H9 (cell line): ENCODE results near the gene SPTBN5. TPM values are rescaled to one million over a fixed set of nuclear protein-coding genes. Genes with fewer than 3 reads are reported as not detected.

Source experiments
- DNase-seq: peaks from one replicate; pipeline ENCODE4 v3.0.0-alpha.2; 2017
- H2AFZ ChIP-seq: one replicate; pipeline ENCODE4 v1.6.1; 2013; ENCODE audit warnings: mild to moderate bottlenecking, low read length, control low read depth, moderate library complexity
- H2AK5ac ChIP-seq: 2 replicates; pipeline ENCODE4 v1.6.1; 2013; ENCODE audit warnings: low read length, control low read depth, mixed read lengths; ENCODE audit not compliant: insufficient read length
- H2BK120ac ChIP-seq: one replicate; pipeline ENCODE4 v1.6.1; 2013; ENCODE audit warnings: low read depth, mild to moderate bottlenecking, low read length, control low read depth, inconsistent platforms; ENCODE audit not compliant: poor library complexity, severe bottlenecking
- H2BK12ac ChIP-seq: 2 replicates; pipeline ENCODE4 v1.6.1; 2013; ENCODE audit warnings: low read length, control low read depth, mixed read lengths, low read depth; ENCODE audit not compliant: insufficient read length
- H2BK15ac ChIP-seq: 2 replicates; pipeline ENCODE4 v1.6.1; 2013; ENCODE audit warnings: low read depth, low read length, control low read depth
- H2BK20ac ChIP-seq: one replicate; pipeline ENCODE4 v1.6.1; 2013; ENCODE audit warnings: low read depth, mild to moderate bottlenecking, low read length, control low read depth, inconsistent platforms; ENCODE audit not compliant: poor library complexity, severe bottlenecking
- H2BK5ac ChIP-seq: 2 replicates; pipeline ENCODE4 v1.6.1; 2013; ENCODE audit warnings: low read length, control low read depth, mixed read lengths; ENCODE audit not compliant: insufficient read length
- H3K14ac ChIP-seq: 2 replicates; pipeline ENCODE4 v1.6.1; 2013; ENCODE audit warnings: low read length, control low read depth; ENCODE audit not compliant: insufficient read depth
- H3K18ac ChIP-seq: 2 replicates; pipeline ENCODE4 v1.6.1; 2013; ENCODE audit warnings: low read depth, mild to moderate bottlenecking, mixed read lengths, low read length, control low read depth; ENCODE audit not compliant: insufficient read length
- H3K23ac ChIP-seq: 2 replicates; pipeline ENCODE4 v1.6.1; 2013; ENCODE audit warnings: low read length, control low read depth, mixed read lengths, low read depth; ENCODE audit not compliant: insufficient read length
- H3K23me2 ChIP-seq: 2 replicates; pipeline ENCODE4 v1.6.1; 2013; ENCODE audit warnings: low read depth, mild to moderate bottlenecking, mixed read lengths, low read length, control low read depth; ENCODE audit not compliant: insufficient read length, poor library complexity, severe bottlenecking
- H3K27ac ChIP-seq: 2 replicates; pipeline ENCODE4 v1.5.1; 2013; ENCODE audit warnings: low read length, control low read depth, mixed read lengths, low read depth; ENCODE audit not compliant: insufficient read length
- H3K27me3 ChIP-seq: 2 replicates; pipeline ENCODE4 v1.6.1; 2013; ENCODE audit warnings: low read length, control low read depth, inconsistent platforms; ENCODE audit not compliant: insufficient read depth
- H3K4ac ChIP-seq: 2 replicates; pipeline ENCODE4 v1.6.1; 2013; ENCODE audit warnings: low read depth, mild to moderate bottlenecking, control low read depth, inconsistent platforms, low read length, moderate library complexity
- H3K4me1 ChIP-seq: 2 replicates; pipeline ENCODE4 v1.6.1; 2013; ENCODE audit warnings: low read length, control low read depth, inconsistent platforms; ENCODE audit not compliant: insufficient read depth
- H3K4me2 ChIP-seq: 2 replicates; pipeline ENCODE4 v1.6.1; 2013; ENCODE audit warnings: low read length, control low read depth, mixed read lengths; ENCODE audit not compliant: insufficient read length, insufficient read depth
- H3K56ac ChIP-seq: 2 replicates; pipeline ENCODE4 v1.6.1; 2013; ENCODE audit warnings: low read depth, mild to moderate bottlenecking, mixed read lengths, low read length, control low read depth; ENCODE audit not compliant: insufficient read length
- H3K79me1 ChIP-seq: 2 replicates; pipeline ENCODE4 v1.6.1; 2013; ENCODE audit warnings: low read depth, mild to moderate bottlenecking, moderate library complexity, low read length, control low read depth, inconsistent platforms; ENCODE audit not compliant: insufficient read depth, poor library complexity, severe bottlenecking
- H3K79me2 ChIP-seq: 2 replicates; pipeline ENCODE4 v1.6.1; 2013; ENCODE audit warnings: low read length, control low read depth, inconsistent platforms; ENCODE audit not compliant: insufficient read depth
- H3K9ac ChIP-seq: 2 replicates; pipeline ENCODE4 v1.6.1; 2013; ENCODE audit warnings: low read length, control low read depth, mixed read lengths; ENCODE audit not compliant: insufficient read length; ENCODE audit errors: extremely low read depth
- H3K9me3 ChIP-seq: one replicate; pipeline ENCODE4 v1.6.1; 2013; ENCODE audit warnings: low read depth, low read length, inconsistent platforms; ENCODE audit not compliant: control insufficient read depth
- H3T11ph ChIP-seq: one replicate; pipeline ENCODE4 v1.6.1; 2013; ENCODE audit warnings: mild to moderate bottlenecking, low read length, control low read depth, inconsistent platforms
- H4K20me1 ChIP-seq: one replicate; pipeline ENCODE4 v1.6.1; 2013; ENCODE audit not compliant: control insufficient read depth, insufficient read length, insufficient read depth
- H4K5ac ChIP-seq: 2 replicates; pipeline ENCODE4 v1.6.1; 2013; ENCODE audit warnings: low read depth, mild to moderate bottlenecking, mixed read lengths, low read length, control low read depth; ENCODE audit not compliant: insufficient read length
- H4K8ac ChIP-seq: replicated peaks from 2 replicates; pipeline ENCODE4 v1.6.1; 2013; ENCODE audit warnings: low read length, control low read depth, mixed read lengths, low read depth; ENCODE audit not compliant: insufficient read length
- H4K91ac ChIP-seq: 2 replicates; pipeline ENCODE4 v1.6.1; 2013; ENCODE audit warnings: low read depth, mild to moderate bottlenecking, moderate library complexity, mixed read lengths, low read length, control low read depth; ENCODE audit not compliant: insufficient read length
- H3K27ac Mint-ChIP-seq, 3 experiments: 2 replicates in 2 of 3; 3 replicates in 1 of 3; pipeline ENCODE4 v1.8.0; 2020 to 2021; ENCODE audit warnings: mixed read lengths in 3 of 3, mild to moderate bottlenecking in 1 of 3, moderate library complexity in 1 of 3
- H3K27me3 Mint-ChIP-seq: 2 replicates; pipeline ENCODE4 v1.8.0; 2021; ENCODE audit warnings: low read depth, mild to moderate bottlenecking, moderate library complexity, mixed read lengths
- H3K36me3 Mint-ChIP-seq, 3 experiments: 2 replicates in 2 of 3; 3 replicates in 1 of 3; pipeline ENCODE4 v1.8.0; 2020 to 2021; ENCODE audit warnings: low read depth in 3 of 3, mixed read lengths in 3 of 3; ENCODE audit not compliant: insufficient read depth in 1 of 3
- H3K4me1 Mint-ChIP-seq, 2 experiments: 2 replicates each; pipeline ENCODE4 v1.8.0; 2020; ENCODE audit warnings: mixed read lengths in 2 of 2
- H3K4me3 Mint-ChIP-seq, 2 experiments: 2 replicates in 1 of 2; 3 replicates in 1 of 2; pipeline ENCODE4 v1.8.0; 2020 to 2021; ENCODE audit warnings: mild to moderate bottlenecking in 2 of 2, mixed read lengths in 2 of 2, moderate library complexity in 1 of 2
- H3K9me3 Mint-ChIP-seq, 2 experiments: 2 replicates in 1 of 2; 3 replicates in 1 of 2; pipeline ENCODE4 v1.8.0; 2020; ENCODE audit warnings: mild to moderate bottlenecking in 2 of 2, mixed read lengths in 2 of 2, moderate library complexity in 1 of 2
- WGBS: extraction: QIAGEN DNeasy Blood & Tissue Kit; methylation state at CpG from one replicate; pipeline ENCODE4 v1.1.7; 2013; ENCODE audit warnings: missing lambda C conversion rate, low lambda C conversion rate, mixed read lengths; ENCODE audit not compliant: insufficient read length; ENCODE audit errors: extremely low coverage; 5-methylcytosine and 5-hydroxymethylcytosine counted together
- total RNA-seq: library from RNA; stranded (reverse); gene quantifications from 2 replicates; pipeline ENCODE4 v1.2.1, GENCODE V29; 2021
- TF ChIP-seq, protein P1 (sequence below): fragments of 200-600 bp; sonication (generic); conservative IDR thresholded peaks from 3 replicates; pipeline ENCODE4 v1.8.0; 2021; ENCODE audit warnings: antibody characterized with exemption, mild to moderate bottlenecking

SPTBN5 gene
- total RNA-seq, 1 experiment from 2014 or later: 0.90 TPM

GRCh38 chr15:41895957-41896356 lies 2.1 kb upstream of the SPTBN5 start:
- Histone ChIP-seq H3K79me1 (no peaks in the 10 kb centered on the region), H3K23me2 (no peaks in the 10 kb centered on the region), H3K14ac (no peak overlapping the region), H2AK5ac (no peak overlapping the region), H3K4me2 (no peak overlapping the region), H3K27ac (no peak overlapping the region), H3K18ac (no peak overlapping the region), H3K9me3 (no peaks in the 10 kb centered on the region), H4K20me1 (no peaks in the 10 kb centered on the region), H3K4me1 (no peaks in the 10 kb centered on the region), H3K27me3 (no peaks in the 10 kb centered on the region), H2BK120ac (no peak overlapping the region), H4K8ac (no peak overlapping the region), H3K4ac (no peak overlapping the region), H3K56ac (no peak overlapping the region), H2BK20ac (no peak overlapping the region), H4K5ac (no peak overlapping the region), H2BK5ac (no peak overlapping the region), H2BK15ac (no peak overlapping the region), H3K9ac (no peak overlapping the region), H2BK12ac (no peak overlapping the region), H2AFZ (no peak overlapping the region), H3K23ac (no peak overlapping the region), H3K79me2 (no peaks in the 10 kb centered on the region), H3T11ph (no peak overlapping the region), H4K91ac (no peak overlapping the region)
- H3K4me1 Mint-ChIP-seq: peaks cover 5 to 10% of the 10 kb centered on the region in 2 experiments
- peaks cover 1 to 32% (median 13%) of the 10 kb centered on the region in 3 experiments for H3K36me3 Mint-ChIP-seq
- no peaks in the 10 kb centered on the region; a peak in 1 of 5 replicates for H3K9me3 Mint-ChIP-seq
- no peak for DNase-seq
- H3K27me3 Mint-ChIP-seq: no peaks in the 10 kb centered on the region
- WGBS: no CpG with 5 or more reads among the region's 1 CpG
- TF ChIP-seq, protein P1, sequence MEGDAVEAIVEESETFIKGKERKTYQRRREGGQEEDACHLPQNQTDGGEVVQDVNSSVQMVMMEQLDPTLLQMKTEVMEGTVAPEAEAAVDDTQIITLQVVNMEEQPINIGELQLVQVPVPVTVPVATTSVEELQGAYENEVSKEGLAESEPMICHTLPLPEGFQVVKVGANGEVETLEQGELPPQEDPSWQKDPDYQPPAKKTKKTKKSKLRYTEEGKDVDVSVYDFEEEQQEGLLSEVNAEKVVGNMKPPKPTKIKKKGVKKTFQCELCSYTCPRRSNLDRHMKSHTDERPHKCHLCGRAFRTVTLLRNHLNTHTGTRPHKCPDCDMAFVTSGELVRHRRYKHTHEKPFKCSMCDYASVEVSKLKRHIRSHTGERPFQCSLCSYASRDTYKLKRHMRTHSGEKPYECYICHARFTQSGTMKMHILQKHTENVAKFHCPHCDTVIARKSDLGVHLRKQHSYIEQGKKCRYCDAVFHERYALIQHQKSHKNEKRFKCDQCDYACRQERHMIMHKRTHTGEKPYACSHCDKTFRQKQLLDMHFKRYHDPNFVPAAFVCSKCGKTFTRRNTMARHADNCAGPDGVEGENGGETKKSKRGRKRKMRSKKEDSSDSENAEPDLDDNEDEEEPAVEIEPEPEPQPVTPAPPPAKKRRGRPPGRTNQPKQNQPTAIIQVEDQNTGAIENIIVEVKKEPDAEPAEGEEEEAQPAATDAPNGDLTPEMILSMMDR: no peak
- no peak overlapping the region for H3K4me3 Mint-ChIP-seq
- peak overlapping the region in 1 of 3 experiments; percentile 48; a peak in 1 of 7 replicates for H3K27ac Mint-ChIP-seq
